HCT116 (cell line): ENCODE data around the gene SOST.

ENCODE experiments used
- CBX3 ChIP-seq: IDR thresholded peaks from 2 replicates; pipeline ENCODE4 v1.6.1; 2012; ENCODE audit warnings: low read depth
- EZH2 ChIP-seq: fragments of 200-600 bp; sonication (generic); IDR thresholded peaks from 2 replicates; pipeline ENCODE4 v1.6.1; 2017; ENCODE audit warnings: antibody characterized with exemption, mixed run types
- EZH2phosphoT487 ChIP-seq: fragments of 200-600 bp; IDR thresholded peaks from 2 replicates; pipeline ENCODE4 v1.6.1; 2018; ENCODE audit warnings: antibody characterized with exemption, borderline replicate concordance
- JUND ChIP-seq: IDR thresholded peaks from 2 replicates; pipeline ENCODE4 v1.6.1; 2012
- POLR2A ChIP-seq: IDR thresholded peaks from 2 replicates; pipeline ENCODE4 v1.7.0; 2011; ENCODE audit warnings: borderline replicate concordance; ENCODE audit not compliant: insufficient read depth, insufficient read length; ENCODE audit errors: extremely low read depth
- RAD21 ChIP-seq: IDR thresholded peaks from 2 replicates; pipeline ENCODE4 v1.6.1; 2012; ENCODE audit warnings: low read depth, mild to moderate bottlenecking
- SIN3A ChIP-seq: IDR thresholded peaks from 2 replicates; pipeline ENCODE4 v1.6.1; 2012; ENCODE audit warnings: low read depth
- ZFX ChIP-seq: fragments of 450-650 bp; IDR thresholded peaks from 2 replicates; pipeline ENCODE4 v1.6.1; 2017
- TF ChIP-seq, protein P1 (sequence below), 3 experiments: fragments of 200-600 bp in 1 of 3; sonication (generic) in 1 of 3; IDR thresholded peaks in 2 of 3; conservative IDR thresholded peaks in 1 of 3; 2 replicates each; pipeline ENCODE4 v1.5.1; 2012 to 2017; ENCODE audit warnings: low read depth in 2 of 3, low read length in 2 of 3, antibody characterized with exemption in 1 of 3, borderline replicate concordance in 1 of 3, control low read depth in 1 of 3, mild to moderate bottlenecking in 1 of 3, mixed read lengths in 1 of 3, mixed run types in 1 of 3, moderate library complexity in 1 of 3; ENCODE audit not compliant: insufficient read depth in 1 of 3
- TF ChIP-seq, protein P2 (sequence below): IDR thresholded peaks from 2 replicates; pipeline ENCODE4 v1.6.1; 2011; ENCODE audit warnings: mild to moderate bottlenecking, low read length, moderate library complexity; ENCODE audit not compliant: insufficient replicate concordance; ENCODE audit errors: extremely low read depth
- TF ChIP-seq, protein P3 (sequence below): IDR thresholded peaks from 2 replicates; pipeline ENCODE4 v1.6.1; 2012
- TF ChIP-seq, protein P4 (sequence below): IDR thresholded peaks from 2 replicates; pipeline ENCODE4 v1.6.1; 2012

DNA sequence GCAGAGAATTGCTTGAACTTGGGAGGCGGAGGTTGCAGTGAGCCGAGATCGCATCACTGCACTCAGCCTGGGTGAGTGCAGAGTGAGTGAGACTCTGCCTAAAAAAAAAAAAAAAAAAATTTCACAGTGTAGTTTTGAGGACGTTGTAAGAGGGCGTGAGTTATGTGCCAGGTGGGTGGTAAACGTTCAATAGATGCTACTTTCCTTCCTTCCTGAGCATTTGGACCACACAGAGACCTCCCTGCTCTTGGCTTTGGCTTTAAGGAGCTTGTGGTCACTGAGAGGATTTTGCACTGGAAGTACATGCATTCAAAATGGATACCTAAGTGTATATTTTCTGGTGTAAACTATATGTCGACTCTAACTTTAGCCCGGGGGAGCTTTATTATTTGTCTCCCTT, 30.5 kb downstream of the SOST start:
- TF ChIP-seq, protein P1, sequence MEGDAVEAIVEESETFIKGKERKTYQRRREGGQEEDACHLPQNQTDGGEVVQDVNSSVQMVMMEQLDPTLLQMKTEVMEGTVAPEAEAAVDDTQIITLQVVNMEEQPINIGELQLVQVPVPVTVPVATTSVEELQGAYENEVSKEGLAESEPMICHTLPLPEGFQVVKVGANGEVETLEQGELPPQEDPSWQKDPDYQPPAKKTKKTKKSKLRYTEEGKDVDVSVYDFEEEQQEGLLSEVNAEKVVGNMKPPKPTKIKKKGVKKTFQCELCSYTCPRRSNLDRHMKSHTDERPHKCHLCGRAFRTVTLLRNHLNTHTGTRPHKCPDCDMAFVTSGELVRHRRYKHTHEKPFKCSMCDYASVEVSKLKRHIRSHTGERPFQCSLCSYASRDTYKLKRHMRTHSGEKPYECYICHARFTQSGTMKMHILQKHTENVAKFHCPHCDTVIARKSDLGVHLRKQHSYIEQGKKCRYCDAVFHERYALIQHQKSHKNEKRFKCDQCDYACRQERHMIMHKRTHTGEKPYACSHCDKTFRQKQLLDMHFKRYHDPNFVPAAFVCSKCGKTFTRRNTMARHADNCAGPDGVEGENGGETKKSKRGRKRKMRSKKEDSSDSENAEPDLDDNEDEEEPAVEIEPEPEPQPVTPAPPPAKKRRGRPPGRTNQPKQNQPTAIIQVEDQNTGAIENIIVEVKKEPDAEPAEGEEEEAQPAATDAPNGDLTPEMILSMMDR (IDR thresholded peaks at IDR 0.05 in 2 of 3, conservative IDR thresholded peaks at IDR 0.05 in 1 of 3; ENCODE audit: borderline replicate concordance in 1 of 3, insufficient read depth in 1 of 3, low read depth in 2 of 3, low read length in 2 of 3) = no peak
- TF ChIP-seq ZFX (no peak), RAD21 (no peak), JUND (no peak), POLR2A (no peak), CBX3 (no peak), EZH2phosphoT487 (no peak), SIN3A (no peak), EZH2 (no peak)
- TF ChIP-seq, protein P2, sequence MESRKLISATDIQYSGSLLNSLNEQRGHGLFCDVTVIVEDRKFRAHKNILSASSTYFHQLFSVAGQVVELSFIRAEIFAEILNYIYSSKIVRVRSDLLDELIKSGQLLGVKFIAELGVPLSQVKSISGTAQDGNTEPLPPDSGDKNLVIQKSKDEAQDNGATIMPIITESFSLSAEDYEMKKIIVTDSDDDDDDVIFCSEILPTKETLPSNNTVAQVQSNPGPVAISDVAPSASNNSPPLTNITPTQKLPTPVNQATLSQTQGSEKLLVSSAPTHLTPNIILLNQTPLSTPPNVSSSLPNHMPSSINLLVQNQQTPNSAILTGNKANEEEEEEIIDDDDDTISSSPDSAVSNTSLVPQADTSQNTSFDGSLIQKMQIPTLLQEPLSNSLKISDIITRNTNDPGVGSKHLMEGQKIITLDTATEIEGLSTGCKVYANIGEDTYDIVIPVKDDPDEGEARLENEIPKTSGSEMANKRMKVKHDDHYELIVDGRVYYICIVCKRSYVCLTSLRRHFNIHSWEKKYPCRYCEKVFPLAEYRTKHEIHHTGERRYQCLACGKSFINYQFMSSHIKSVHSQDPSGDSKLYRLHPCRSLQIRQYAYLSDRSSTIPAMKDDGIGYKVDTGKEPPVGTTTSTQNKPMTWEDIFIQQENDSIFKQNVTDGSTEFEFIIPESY = no peak
- TF ChIP-seq, protein P3, sequence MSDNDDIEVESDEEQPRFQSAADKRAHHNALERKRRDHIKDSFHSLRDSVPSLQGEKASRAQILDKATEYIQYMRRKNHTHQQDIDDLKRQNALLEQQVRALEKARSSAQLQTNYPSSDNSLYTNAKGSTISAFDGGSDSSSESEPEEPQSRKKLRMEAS = no peak
- TF ChIP-seq, protein P4, sequence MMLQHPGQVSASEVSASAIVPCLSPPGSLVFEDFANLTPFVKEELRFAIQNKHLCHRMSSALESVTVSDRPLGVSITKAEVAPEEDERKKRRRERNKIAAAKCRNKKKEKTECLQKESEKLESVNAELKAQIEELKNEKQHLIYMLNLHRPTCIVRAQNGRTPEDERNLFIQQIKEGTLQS = no peak
